HCEC 1CT (cell line): ENCODE measurements around the gene ZNF333.
"Not testable (repeated sequence)": the region's sequence is repeated elsewhere in the genome, so short reads cannot be mapped to it uniquely, and the experiment has no call there.

Experiments
- DNase-seq: peaks from one replicate; pipeline ENCODE4 v3.0.0-alpha.2; 2017

The ZNF333 gene

GRCh38 chr19:14700711-14701375 lies 11.0 kb downstream of the ZNF333 start:
- no peak for DNase-seq

- DNase-seq = no peak
Measured at GRCh38 chr19:14703833-14704232, 14.0 kb downstream of the ZNF333 start.

- no peak for DNase-seq
Measured at GRCh38 chr19:14704450-14704849, 14.6 kb downstream of the ZNF333 start.

GRCh38 chr19:14715841-14716240 lies 26.0 kb downstream of the ZNF333 start:
- no peak for DNase-seq

- no peak for DNase-seq
Measured at GRCh38 chr19:14718522-14719116, 28.8 kb downstream of the ZNF333 start.

GRCh38 chr19:14719162-14719561 lies 29.3 kb downstream of the ZNF333 start:
- no peak for DNase-seq

- no peak for DNase-seq
Measured at GRCh38 chr19:14722127-14722526, 32.3 kb downstream of the ZNF333 start.

- no peak for DNase-seq
Measured at GRCh38 chr19:14728595-14728994, 38.7 kb downstream of the ZNF333 start.

GRCh38 chr19:14731200-14731599 lies 41.4 kb downstream of the ZNF333 start:
- no peak for DNase-seq

- DNase-seq = no peak
Measured at GRCh38 chr19:14732510-14732909, 42.7 kb downstream of the ZNF333 start.

- DNase-seq = no peak
Measured at GRCh38 chr19:14733574-14733973, 43.7 kb downstream of the ZNF333 start.

- no peak for DNase-seq
Measured at GRCh38 chr19:14735915-14736314, 46.1 kb downstream of the ZNF333 start.

- DNase-seq = no peak
Measured at GRCh38 chr19:14746886-14747285, 57.0 kb downstream of the ZNF333 start.

GRCh38 chr19:14748601-14749000 lies 58.8 kb downstream of the ZNF333 start:
- DNase-seq = no peak

- no peak for DNase-seq
Measured at GRCh38 chr19:14758816-14759215, 69.0 kb downstream of the ZNF333 start.

GRCh38 chr19:14761607-14762006 lies 71.8 kb downstream of the ZNF333 start:
- DNase-seq = no peak

- no peak for DNase-seq
Measured at GRCh38 chr19:14762111-14762510, 72.3 kb downstream of the ZNF333 start.

GRCh38 chr19:14763497-14764145 lies 73.8 kb downstream of the ZNF333 start:
- no peak for DNase-seq

- DNase-seq = no peak
Measured at GRCh38 chr19:14764401-14764800, 74.6 kb downstream of the ZNF333 start.

- not testable (repeated sequence) for DNase-seq
Measured at GRCh38 chr19:14765403-14765802, 75.6 kb downstream of the ZNF333 start.

- not testable (repeated sequence) for DNase-seq
Measured at GRCh38 chr19:14765841-14766240, 76.0 kb downstream of the ZNF333 start.

GRCh38 chr19:14767466-14767971 lies 77.7 kb downstream of the ZNF333 start:
- DNase-seq = no peak

GRCh38 chr19:14768001-14768400 lies 78.2 kb downstream of the ZNF333 start:
- no peak for DNase-seq

GRCh38 chr19:14769201-14769600 lies 79.4 kb downstream of the ZNF333 start:
- DNase-seq = no peak
